GM21515 (cell line): ENCODE data around the gene GALNT1.

Experiments
- ATAC-seq: cut with Tn5 transposase; IDR thresholded peaks from one replicate; pipeline ENCODE4 v1.9.1; 2021; ENCODE audit not compliant: unreplicated experiment

GALNT1 gene

GRCh38 chr18:35581898-35582641, 530 bp downstream of the GALNT1 start:
- ATAC-seq, result no peak

DNA sequence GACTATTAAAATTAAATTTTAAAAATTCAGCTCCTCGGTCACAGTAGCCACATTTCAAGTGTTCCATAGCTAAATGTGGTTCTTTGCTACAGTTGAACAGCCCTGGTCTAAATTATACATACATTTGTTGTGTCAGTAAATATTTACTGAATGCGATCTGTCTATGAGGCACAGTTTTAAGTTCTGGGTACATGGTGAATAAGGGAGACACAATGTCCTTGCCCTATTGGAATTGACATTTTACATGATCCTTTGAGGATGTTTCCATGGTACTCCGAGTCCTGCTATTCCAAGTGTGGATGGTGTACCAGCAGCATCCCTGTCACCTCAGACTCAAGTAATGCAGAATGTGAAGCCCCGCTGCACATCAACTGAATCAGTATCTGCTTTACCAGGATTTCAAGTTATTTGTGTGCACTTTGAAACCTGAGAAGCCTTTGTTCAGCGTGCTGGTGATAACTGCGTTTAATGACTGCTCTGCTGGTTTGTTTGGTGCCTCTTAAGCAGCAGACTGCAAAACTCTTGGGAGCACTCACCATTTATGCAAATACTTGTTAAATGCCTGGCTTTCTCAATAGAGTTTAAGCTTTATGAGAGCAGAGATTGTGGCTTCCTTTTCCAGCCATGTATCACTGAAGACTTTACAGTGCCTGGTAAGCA, 1.5 kb downstream of the GALNT1 start:
- ATAC-seq, result no peak

GRCh38 chr18:35584735-35585134, 3.2 kb downstream of the GALNT1 start:
- no peak for ATAC-seq

DNA sequence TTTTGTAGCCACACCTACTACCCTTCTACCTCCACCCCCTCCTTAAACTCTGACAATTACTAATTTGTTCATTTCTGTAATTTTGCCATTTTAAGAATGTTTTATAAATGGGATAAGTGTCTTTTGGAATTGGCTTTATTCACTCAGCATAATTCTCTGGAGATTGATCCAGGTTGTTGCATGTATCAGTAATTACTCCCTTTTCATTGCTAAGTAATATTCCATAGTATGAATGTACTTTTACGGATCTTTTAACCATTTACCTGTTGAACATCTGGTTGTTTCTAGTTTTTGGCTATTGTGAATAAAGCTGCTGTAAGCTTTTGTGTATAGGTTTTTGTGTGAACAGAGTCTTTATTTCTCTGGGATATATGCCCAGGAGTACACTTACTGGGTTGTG, 4.1 kb downstream of the GALNT1 start:
- ATAC-seq, result no peak

DNA sequence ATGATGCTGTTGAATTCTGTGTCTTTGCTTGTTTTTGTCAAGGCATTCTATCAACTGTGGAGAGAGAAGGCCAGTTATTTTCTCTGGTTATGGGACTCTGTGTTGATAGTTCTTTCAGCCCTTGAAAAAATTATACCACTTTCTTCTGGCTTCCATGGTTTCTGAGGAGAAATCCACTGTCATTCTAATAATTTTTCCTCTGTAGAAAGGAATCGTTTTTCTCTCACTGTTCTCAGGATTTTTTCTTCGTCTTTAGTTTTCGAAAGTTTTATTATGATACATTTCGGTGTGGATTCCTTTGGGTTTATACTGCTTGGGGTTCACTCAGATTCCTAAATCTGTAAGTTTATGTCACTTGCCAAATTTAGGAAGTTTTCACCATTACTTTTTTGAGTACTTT, 6.6 kb downstream of the GALNT1 start:
- no peak for ATAC-seq

GRCh38 chr18:35588995-35589394, 7.5 kb downstream of the GALNT1 start:
- ATAC-seq, result no peak

GRCh38 chr18:35589546-35589945, 8.0 kb downstream of the GALNT1 start:
- no peak for ATAC-seq

DNA sequence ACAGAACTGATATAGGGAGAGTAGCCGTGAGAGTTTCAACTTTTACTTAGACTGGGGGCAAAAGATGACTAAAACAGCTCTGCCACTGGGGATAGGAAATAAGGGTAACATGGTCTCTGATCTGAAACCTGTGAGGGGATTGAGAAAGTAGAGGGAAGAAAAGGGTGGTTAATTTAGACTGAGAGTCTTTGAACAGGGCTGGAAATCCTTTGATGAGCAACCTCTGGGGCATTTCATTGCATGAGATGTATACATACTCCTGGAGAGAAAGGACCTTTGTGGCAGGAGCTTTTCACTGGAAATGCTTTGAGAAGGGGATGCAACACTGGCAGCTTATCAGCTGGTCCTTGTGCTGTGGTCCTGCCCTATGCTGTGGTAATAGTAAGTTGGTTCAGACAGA, 9.4 kb downstream of the GALNT1 start:
- no peak for ATAC-seq

- ATAC-seq, result peak; percentile 98
Observed at GRCh38 chr18:35592298-35592697, 10.8 kb downstream of the GALNT1 start.

- ATAC-seq, result no peak
Observed at GRCh38 chr18:35593859-35594258, 12.3 kb downstream of the GALNT1 start.

- ATAC-seq, result no peak
Observed at GRCh38 chr18:35597758-35598157, 16.2 kb downstream of the GALNT1 start.

GRCh38 chr18:35602193-35602820, 20.8 kb downstream of the GALNT1 start:
- no peak for ATAC-seq

DNA sequence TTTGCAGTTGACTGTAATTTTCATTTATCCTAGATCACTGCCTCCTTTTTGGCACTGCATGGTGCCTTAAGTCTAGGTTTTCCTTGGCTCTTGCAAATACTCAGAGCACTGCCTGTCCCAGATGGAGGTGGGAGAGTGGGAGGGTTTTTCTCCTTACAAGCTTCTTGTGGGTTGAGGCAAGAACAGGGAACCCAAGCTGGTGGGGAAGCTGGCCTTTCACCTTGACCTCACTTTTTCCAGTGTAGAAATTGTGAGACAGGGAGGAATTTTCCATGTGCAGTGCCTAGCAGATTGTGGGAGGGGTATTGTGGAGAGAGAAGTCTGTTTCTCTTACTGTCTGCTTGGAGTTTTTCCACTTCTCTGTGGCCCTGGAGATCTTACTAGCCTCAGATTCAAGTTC, 21.5 kb downstream of the GALNT1 start:
- no peak for ATAC-seq

DNA sequence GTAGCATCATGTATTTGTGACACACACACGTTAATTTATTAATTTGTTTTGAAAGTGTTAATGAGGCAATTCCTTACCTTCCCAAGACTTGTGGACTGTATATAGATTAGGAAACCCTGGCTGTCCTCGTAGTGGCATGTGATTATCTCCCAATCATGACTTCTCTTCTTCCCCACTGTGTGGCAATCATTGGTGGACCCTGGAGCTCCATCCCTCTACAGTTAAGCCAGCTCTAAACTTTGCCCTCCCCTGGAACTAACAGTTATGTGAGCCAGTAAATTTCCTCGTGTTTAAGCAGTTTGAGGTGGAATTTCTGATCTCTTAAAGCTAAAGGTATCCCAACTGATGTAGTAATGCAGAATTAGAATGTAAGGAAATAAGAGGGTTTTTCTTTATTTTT, 22.0 kb downstream of the GALNT1 start:
- no peak for ATAC-seq

DNA sequence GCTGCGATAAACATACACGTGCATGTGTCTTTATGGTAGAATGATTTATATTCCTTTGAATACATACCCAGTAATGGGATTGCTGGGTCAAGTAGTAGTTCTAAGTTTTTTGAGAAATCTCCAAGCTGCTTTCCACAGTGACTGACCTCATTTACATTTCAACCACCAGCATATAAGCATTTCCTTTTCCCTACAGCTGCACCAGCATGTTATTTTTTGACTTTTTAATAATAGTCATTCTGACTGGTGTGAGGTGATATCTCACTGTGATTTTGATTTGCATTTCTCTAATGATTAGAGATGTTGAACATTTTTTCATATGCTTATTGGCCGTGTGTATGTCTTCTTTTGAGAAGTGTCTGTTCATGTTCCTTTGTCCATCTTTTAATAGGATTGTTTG, 22.8 kb downstream of the GALNT1 start:
- no peak for ATAC-seq

GRCh38 chr18:35605686-35606417, 24.3 kb downstream of the GALNT1 start:
- ATAC-seq, result no peak

DNA sequence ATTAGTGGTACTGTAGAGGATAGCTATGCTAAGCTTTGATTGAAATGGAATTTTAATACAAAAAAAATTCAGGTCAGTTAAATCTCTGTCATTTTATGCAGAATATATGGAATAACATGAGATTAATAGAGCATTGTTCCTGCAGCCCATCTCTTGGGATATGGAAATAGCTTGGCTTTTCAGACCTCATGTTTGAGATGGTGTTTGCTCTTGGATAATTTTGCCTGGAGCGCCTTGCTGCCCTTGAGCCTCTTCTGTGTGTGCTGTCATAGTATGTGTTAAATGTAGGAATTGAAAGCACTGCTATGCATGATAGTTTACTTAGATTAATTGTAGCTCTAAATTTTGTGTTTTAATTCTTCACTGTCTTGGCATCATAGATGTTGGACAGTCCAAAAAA, 27.7 kb downstream of the GALNT1 start:
- ATAC-seq, result no peak

GRCh38 chr18:35610089-35610488, 28.5 kb downstream of the GALNT1 start:
- no peak for ATAC-seq

DNA sequence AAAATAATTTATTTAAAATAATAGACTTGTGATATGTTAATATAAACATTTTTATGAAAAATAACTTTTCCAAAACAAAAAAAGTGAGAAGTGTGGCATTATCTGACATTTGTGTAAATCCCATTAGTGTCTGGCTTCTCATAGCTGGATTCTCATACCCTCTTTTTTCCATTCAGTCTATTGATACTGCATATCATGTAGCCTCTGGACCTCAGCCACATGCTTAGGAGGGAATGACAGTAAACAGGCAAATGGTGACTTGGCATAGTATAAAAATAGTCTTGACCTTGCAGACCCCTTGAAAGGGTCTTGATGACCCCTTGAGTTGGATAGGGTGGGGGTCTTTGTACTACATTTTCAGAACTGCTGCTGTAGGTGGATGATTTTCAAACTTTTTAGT, 29.2 kb downstream of the GALNT1 start:
- ATAC-seq, result no peak

DNA sequence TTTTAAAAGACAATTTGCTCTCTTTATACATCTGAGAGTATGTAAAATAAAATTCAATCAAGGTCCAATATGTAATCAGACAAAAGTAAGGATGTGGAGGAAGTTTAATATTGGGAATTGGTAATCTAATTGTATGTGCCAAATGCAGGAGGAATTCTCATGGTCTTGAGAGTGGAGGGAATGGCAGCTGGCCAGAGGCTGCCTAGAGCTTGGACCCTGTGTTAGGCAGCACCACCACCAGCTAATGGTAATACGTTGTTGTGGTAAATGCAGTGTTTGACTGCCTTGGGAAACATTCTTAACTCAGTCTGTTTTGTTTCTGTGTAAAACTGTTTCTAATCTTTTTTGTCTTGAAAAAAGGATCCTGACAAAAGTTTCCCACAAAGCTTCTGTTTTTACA, 30.0 kb downstream of the GALNT1 start:
- no peak for ATAC-seq

GRCh38 chr18:35616074-35616473, 34.5 kb downstream of the GALNT1 start:
- no peak for ATAC-seq
